ENCODE measurements around the gene PIK3C2B.
A peak's percentile ranks its signal among the peaks of the same experiment; 100 is the strongest.

PIK3C2B gene

GRCh38 chr1:204469304-204469703 lies 25.3 kb downstream of the PIK3C2B start:
- H3K4me1 ChIP-seq (ENCODE audit: control insufficient read depth in 2 of 2, insufficient read depth in 2 of 2, low read length in 2 of 2), result peaks cover 5 to 6% of the 10 kb centered on the region in 2 donors
- H3K27ac ChIP-seq (ENCODE audit: low read depth in 2 of 2, low read length in 2 of 2), result no peak overlapping the region
- H3K9me3 ChIP-seq (ENCODE audit: control insufficient read depth in 2 of 2, low read length in 2 of 2), result no peaks in the 10 kb centered on the region
- H3K36me3 ChIP-seq (ENCODE audit: control insufficient read depth in 2 of 2, insufficient read depth in 2 of 2, low read length in 2 of 2), result peaks cover 30 to 40% of the 10 kb centered on the region in 2 donors
- H3K9ac ChIP-seq (ENCODE audit: low read depth in 1 of 2, low read length in 2 of 2), result no peak overlapping the region
- no peak overlapping the region for H3K4me3 ChIP-seq (ENCODE audit: low read length in 2 of 2)
- no peaks in the 10 kb centered on the region for H3K27me3 ChIP-seq (ENCODE audit: control insufficient read depth in 2 of 2, insufficient read depth in 2 of 2, low read length in 2 of 2)

- Histone ChIP-seq H3K9ac (ENCODE audit: low read depth in 1 of 2, low read length in 2 of 2) (no peak overlapping the region), H3K27ac (ENCODE audit: low read depth in 2 of 2, low read length in 2 of 2) (no peak overlapping the region), H3K4me3 (ENCODE audit: low read length in 2 of 2) (no peak overlapping the region), H3K27me3 (ENCODE audit: control insufficient read depth in 2 of 2, insufficient read depth in 2 of 2, low read length in 2 of 2) (no peaks in the 10 kb centered on the region), H3K4me1 (ENCODE audit: control insufficient read depth in 2 of 2, insufficient read depth in 2 of 2, low read length in 2 of 2) (peaks cover 6 to 7% of the 10 kb centered on the region in 2 donors), H3K9me3 (ENCODE audit: control insufficient read depth in 2 of 2, low read length in 2 of 2) (no peaks in the 10 kb centered on the region), H3K36me3 (ENCODE audit: control insufficient read depth in 2 of 2, insufficient read depth in 2 of 2, low read length in 2 of 2) (peaks cover 35 to 44% of the 10 kb centered on the region in 2 donors)
Measured at GRCh38 chr1:204468766-204469302, 25.8 kb downstream of the PIK3C2B start.

GRCh38 chr1:204468206-204468605 lies 26.4 kb downstream of the PIK3C2B start:
- H3K9me3 ChIP-seq (ENCODE audit: control insufficient read depth in 2 of 2, low read length in 2 of 2), result no peaks in the 10 kb centered on the region
- no peaks in the 10 kb centered on the region for H3K27me3 ChIP-seq (ENCODE audit: control insufficient read depth in 2 of 2, insufficient read depth in 2 of 2, low read length in 2 of 2)
- H3K9ac ChIP-seq (ENCODE audit: low read depth in 1 of 2, low read length in 2 of 2), result no peak overlapping the region
- H3K36me3 ChIP-seq (ENCODE audit: control insufficient read depth in 2 of 2, insufficient read depth in 2 of 2, low read length in 2 of 2), result peaks cover 40 to 49% of the 10 kb centered on the region in 2 donors
- peaks cover 7 to 9% of the 10 kb centered on the region in 2 donors for H3K4me1 ChIP-seq (ENCODE audit: control insufficient read depth in 2 of 2, insufficient read depth in 2 of 2, low read length in 2 of 2)
- no peak overlapping the region for H3K4me3 ChIP-seq (ENCODE audit: low read length in 2 of 2)
- H3K27ac ChIP-seq (ENCODE audit: low read depth in 2 of 2, low read length in 2 of 2), result no peak overlapping the region

GRCh38 chr1:204466416-204467405 lies 27.9 kb downstream of the PIK3C2B start:
- Histone ChIP-seq H3K4me1 (ENCODE audit: control insufficient read depth in 2 of 2, insufficient read depth in 2 of 2, low read length in 2 of 2) (peaks cover 7 to 11% of the 10 kb centered on the region in 2 donors), H3K9ac (ENCODE audit: low read depth in 1 of 2, low read length in 2 of 2) (peak overlapping the region in 1 of 2 donors; percentile 20), H3K4me3 (ENCODE audit: low read length in 2 of 2) (no peak overlapping the region), H3K27ac (ENCODE audit: low read depth in 2 of 2, low read length in 2 of 2) (peak overlapping the region; percentile 32 to 65), H3K9me3 (ENCODE audit: control insufficient read depth in 2 of 2, low read length in 2 of 2) (no peaks in the 10 kb centered on the region), H3K27me3 (ENCODE audit: control insufficient read depth in 2 of 2, insufficient read depth in 2 of 2, low read length in 2 of 2) (no peaks in the 10 kb centered on the region), H3K36me3 (ENCODE audit: control insufficient read depth in 2 of 2, insufficient read depth in 2 of 2, low read length in 2 of 2) (peaks cover 53% of the 10 kb centered on the region in 2 donors)

- no peak overlapping the region for H3K9ac ChIP-seq (ENCODE audit: low read depth in 1 of 2, low read length in 2 of 2)
- peak overlapping the region; percentile 11 to 65 for H3K27ac ChIP-seq (ENCODE audit: low read depth in 2 of 2, low read length in 2 of 2)
- H3K4me1 ChIP-seq (ENCODE audit: control insufficient read depth in 2 of 2, insufficient read depth in 2 of 2, low read length in 2 of 2), result peaks cover 7 to 11% of the 10 kb centered on the region in 2 donors
- H3K36me3 ChIP-seq (ENCODE audit: control insufficient read depth in 2 of 2, insufficient read depth in 2 of 2, low read length in 2 of 2), result peaks cover 58 to 60% of the 10 kb centered on the region in 2 donors
- no peaks in the 10 kb centered on the region for H3K9me3 ChIP-seq (ENCODE audit: control insufficient read depth in 2 of 2, low read length in 2 of 2)
- H3K27me3 ChIP-seq (ENCODE audit: control insufficient read depth in 2 of 2, insufficient read depth in 2 of 2, low read length in 2 of 2), result no peaks in the 10 kb centered on the region
- no peak overlapping the region for H3K4me3 ChIP-seq (ENCODE audit: low read length in 2 of 2)
Measured at GRCh38 chr1:204465546-204466415, 28.8 kb downstream of the PIK3C2B start.

- H3K27ac ChIP-seq (ENCODE audit: low read depth in 2 of 2, low read length in 2 of 2), result peak overlapping the region; percentile 6 to 65
Measured at GRCh38 chr1:204464701-204465100, 29.9 kb downstream of the PIK3C2B start.

GRCh38 chr1:204464187-204464631 lies 30.4 kb downstream of the PIK3C2B start:
- Histone ChIP-seq H3K4me1 (ENCODE audit: control insufficient read depth in 2 of 2, insufficient read depth in 2 of 2, low read length in 2 of 2) (peaks cover 7 to 14% of the 10 kb centered on the region in 2 donors), H3K27ac (ENCODE audit: low read depth in 2 of 2, low read length in 2 of 2) (peak overlapping the region in 1 of 2 donors; percentile 6), H3K9me3 (ENCODE audit: control insufficient read depth in 2 of 2, low read length in 2 of 2) (no peaks in the 10 kb centered on the region), H3K27me3 (ENCODE audit: control insufficient read depth in 2 of 2, insufficient read depth in 2 of 2, low read length in 2 of 2) (no peaks in the 10 kb centered on the region), H3K36me3 (ENCODE audit: control insufficient read depth in 2 of 2, insufficient read depth in 2 of 2, low read length in 2 of 2) (peaks cover 68 to 69% of the 10 kb centered on the region in 2 donors), H3K9ac (ENCODE audit: low read depth in 1 of 2, low read length in 2 of 2) (no peak overlapping the region), H3K4me3 (ENCODE audit: low read length in 2 of 2) (no peak overlapping the region)

More at GRCh38 chr1:204464701-204465100, 29.9 kb downstream of the PIK3C2B start:
- Histone ChIP-seq H3K36me3 (ENCODE audit: control insufficient read depth in 2 of 2, insufficient read depth in 2 of 2, low read length in 2 of 2) (peaks cover 68 to 69% of the 10 kb centered on the region in 2 donors), H3K4me1 (ENCODE audit: control insufficient read depth in 2 of 2, insufficient read depth in 2 of 2, low read length in 2 of 2) (peaks cover 7 to 14% of the 10 kb centered on the region in 2 donors), H3K4me3 (ENCODE audit: low read length in 2 of 2) (no peak overlapping the region), H3K27me3 (ENCODE audit: control insufficient read depth in 2 of 2, insufficient read depth in 2 of 2, low read length in 2 of 2) (no peaks in the 10 kb centered on the region), H3K9ac (ENCODE audit: low read depth in 1 of 2, low read length in 2 of 2) (no peak overlapping the region), H3K9me3 (ENCODE audit: control insufficient read depth in 2 of 2, low read length in 2 of 2) (no peaks in the 10 kb centered on the region)

GRCh38 chr1:204463125-204464060 lies 31.2 kb downstream of the PIK3C2B start:
- Histone ChIP-seq H3K27ac (ENCODE audit: low read depth in 2 of 2, low read length in 2 of 2) (peak overlapping the region; percentile 2 to 6), H3K9me3 (ENCODE audit: control insufficient read depth in 2 of 2, low read length in 2 of 2) (no peaks in the 10 kb centered on the region), H3K9ac (ENCODE audit: low read depth in 1 of 2, low read length in 2 of 2) (no peak overlapping the region), H3K36me3 (ENCODE audit: control insufficient read depth in 2 of 2, insufficient read depth in 2 of 2, low read length in 2 of 2) (peaks cover 61 to 66% of the 10 kb centered on the region in 2 donors), H3K27me3 (ENCODE audit: control insufficient read depth in 2 of 2, insufficient read depth in 2 of 2, low read length in 2 of 2) (no peaks in the 10 kb centered on the region), H3K4me3 (ENCODE audit: low read length in 2 of 2) (no peak overlapping the region), H3K4me1 (ENCODE audit: control insufficient read depth in 2 of 2, insufficient read depth in 2 of 2, low read length in 2 of 2) (peaks cover 7 to 14% of the 10 kb centered on the region in 2 donors)

GRCh38 chr1:204462229-204462561 lies 32.4 kb downstream of the PIK3C2B start:
- H3K9me3 ChIP-seq (ENCODE audit: control insufficient read depth in 2 of 2, low read length in 2 of 2), result no peaks in the 10 kb centered on the region
- H3K4me3 ChIP-seq (ENCODE audit: low read length in 2 of 2), result no peak overlapping the region
- H3K9ac ChIP-seq (ENCODE audit: low read depth in 1 of 2, low read length in 2 of 2), result no peak overlapping the region
- peaks cover 7 to 14% of the 10 kb centered on the region in 2 donors for H3K4me1 ChIP-seq (ENCODE audit: control insufficient read depth in 2 of 2, insufficient read depth in 2 of 2, low read length in 2 of 2)
- peak overlapping the region in 1 of 2 donors; percentile 48 for H3K27ac ChIP-seq (ENCODE audit: low read depth in 2 of 2, low read length in 2 of 2)
- H3K27me3 ChIP-seq (ENCODE audit: control insufficient read depth in 2 of 2, insufficient read depth in 2 of 2, low read length in 2 of 2), result no peaks in the 10 kb centered on the region
- H3K36me3 ChIP-seq (ENCODE audit: control insufficient read depth in 2 of 2, insufficient read depth in 2 of 2, low read length in 2 of 2), result peaks cover 52 to 67% of the 10 kb centered on the region in 2 donors

Measured in mucosa of rectum (tissue), 2 donors.